Measurements from ENCODE around the gene AUNIP. TPM values are rescaled to one million over a fixed set of nuclear protein-coding genes. Genes with fewer than 3 reads are reported as not detected.

The AUNIP gene
- polyA plus RNA-seq, 1 of the 3 experiments (the other 2 are of a cell fraction), result 1.9 TPM

- POLR2A ChIA-PET, result interaction anchor here (1.1 to 1.9 kb wide), 6 partner anchors 8 to 103 kb away, joined by 3 to 27 read pairs (median 6); partner anchors contain the start of gene PAFAH2
- 90% methylated on average over 1 of the region's 1 CpG for WGBS (ENCODE audit: low lambda C conversion rate)
- DNase-seq, result no peak
- no peak overlapping the region; the same call in 1 of the 2 replicates for H3K9ac ChIP-seq
- CTCF ChIA-PET, result interaction anchor here (0.9 to 13.3 kb wide), 25 partner anchors 9 to 520 kb away, joined by 3 to 344 read pairs (median 10); partner anchors contain the start of genes EXTL1, PAFAH2, PAQR7 and STMN1
- H3K4me3 ChIP-seq (ENCODE audit: low read depth in 2 of 2, low read length in 1 of 2), result no peak overlapping the region
- H3K4me1 ChIP-seq (ENCODE audit: control insufficient read depth in 1 of 2, insufficient read depth in 2 of 2, low read depth in 1 of 2, low read length in 1 of 2), result peaks cover 15 to 33% of the 10 kb centered on the region in 2 experiments
- peaks cover 60% of the 10 kb centered on the region for H3F3A ChIP-seq (replicated peaks; ENCODE audit: insufficient read depth)
- no peaks in the 10 kb centered on the region for H3K27me3 ChIP-seq (ENCODE audit: insufficient read depth)
- no peak for TF ChIP-seq EZH2phosphoT487 (IDR thresholded peaks at IDR 0.05; ENCODE audit: borderline replicate concordance, low read depth)
- 0 out of 2 replicates have a peak, but pooled peaks have one; percentile 29 for TF ChIP-seq TAF1 (IDR thresholded peaks at IDR 0.05; ENCODE audit: borderline replicate concordance, low read depth, low read length)
- TF ChIP-seq TEAD4 (IDR thresholded peaks at IDR 0.05; ENCODE audit: borderline replicate concordance, insufficient read depth), result no peak
- no peak for TF ChIP-seq CHD2 (IDR thresholded peaks at IDR 0.05; ENCODE audit: low read length, partially characterized antibody)
- peaks cover 60% of the 10 kb centered on the region for H3K79me2 ChIP-seq (ENCODE audit: insufficient read depth)
- peaks cover 4% of the 10 kb centered on the region; the same call in 1 of the 2 replicates for H4K20me1 ChIP-seq (ENCODE audit: insufficient read depth)
- H2AFZ ChIP-seq (ENCODE audit: low read depth), result no peak overlapping the region
- no peaks in the 10 kb centered on the region for H3K9me2 ChIP-seq
- H3K4me2 ChIP-seq, result 0 out of 2 replicates have a peak overlapping the region, but pooled peaks have one; percentile 14
- no peaks in the 10 kb centered on the region for H3K9me3 ChIP-seq
- peaks cover 36 to 38% of the 10 kb centered on the region in 2 experiments for H3K36me3 ChIP-seq (replicated peaks in 1 of 2; ENCODE audit: control insufficient read depth in 1 of 2, insufficient read depth in 2 of 2, low read length in 1 of 2)
- peak overlapping the region; percentile 64 to 69 for H3K27ac ChIP-seq (ENCODE audit: low read depth in 2 of 2, low read length in 1 of 2)
These were observed 37.0 kb upstream of the AUNIP start for GRCh38 chr1:25896266-25896665.

- H3K9ac ChIP-seq, result no peak overlapping the region
- H4K20me1 ChIP-seq (ENCODE audit: insufficient read depth), result peaks cover 4% of the 10 kb centered on the region; the same call in 1 of the 2 replicates
- H3K9me2 ChIP-seq, result no peaks in the 10 kb centered on the region
- H3F3A ChIP-seq (replicated peaks; ENCODE audit: insufficient read depth), result peaks cover 62% of the 10 kb centered on the region
- ChIA-PET POLR2A (interaction anchor here (0.6 to 1.9 kb wide), 12 partner anchors 9 to 379 kb away, joined by 3 to 27 read pairs (median 4); partner anchors contain the start of genes EXTL1 and PAFAH2), CTCF (interaction anchor here (0.6 to 13.3 kb wide), 51 partner anchors 8 to 521 kb away, joined by 3 to 344 read pairs (median 5); partner anchors contain the start of genes EXTL1, MTFR1L, PAFAH2 and PAQR7)
- WGBS (ENCODE audit: low lambda C conversion rate), result 11% methylated on average over 11 of the region's 12 CpGs
- peaks cover 30 to 37% of the 10 kb centered on the region in 2 experiments for H3K36me3 ChIP-seq (replicated peaks in 1 of 2; ENCODE audit: control insufficient read depth in 1 of 2, insufficient read depth in 2 of 2, low read length in 1 of 2)
- peaks cover 60% of the 10 kb centered on the region; the same call in 1 of the 2 replicates for H3K79me2 ChIP-seq (ENCODE audit: insufficient read depth)
- peak; percentile 89 for TF ChIP-seq GATA2 (CRISPR knock-in tag; IDR thresholded peaks at IDR 0.05)
- TF ChIP-seq MAX (IDR thresholded peaks at IDR 0.05; ENCODE audit: low read depth), result 0 out of 2 replicates have a peak, but pooled peaks have one; percentile 46
- TF ChIP-seq RAD21 (IDR thresholded peaks at IDR 0.05; ENCODE audit: low read length), result peak; percentile 99
- 0 out of 2 replicates have a peak, but pooled peaks have one; percentile 18 for TF ChIP-seq IRF3 (IDR thresholded peaks at IDR 0.05; ENCODE audit: low read depth, low read length)
- peak; percentile 100 for TF ChIP-seq RCOR1 (IDR thresholded peaks at IDR 0.05; ENCODE audit: low read length)
- TF ChIP-seq NFIC (IDR thresholded peaks at IDR 0.05; ENCODE audit: borderline replicate concordance), result no peak
- TF ChIP-seq CTCF (IDR thresholded peaks at IDR 0.05), result peak; percentile 98
- peak in 1 of 2 experiments; percentile 81; a peak in 2 of 4 replicates for TF ChIP-seq EP300 (IDR thresholded peaks at IDR 0.05; ENCODE audit: borderline replicate concordance in 1 of 2, low read depth in 1 of 2, low read length in 1 of 2)
- no peak; the same call in 1 of the 2 replicates for TF ChIP-seq POLR2AphosphoS5 (IDR thresholded peaks at IDR 0.05; ENCODE audit: low read depth, low read length)
- TF ChIP-seq EZH2phosphoT487 (IDR thresholded peaks at IDR 0.05; ENCODE audit: borderline replicate concordance, low read depth), result no peak
- TF ChIP-seq TCF12 (IDR thresholded peaks at IDR 0.05), result peak; percentile 23; the same call in 1 of the 2 replicates
- TF ChIP-seq GABPA (IDR thresholded peaks at IDR 0.05; ENCODE audit: low read depth), result no peak
- TF ChIP-seq MXI1 (IDR thresholded peaks at IDR 0.05; ENCODE audit: low read depth, low read length), result peak; percentile 98
- peak; percentile 30; the same call in 1 of the 2 replicates for TF ChIP-seq PBX3 (IDR thresholded peaks at IDR 0.05)
- peak; percentile 55; the same call in 1 of the 2 replicates for TF ChIP-seq RFX5 (IDR thresholded peaks at IDR 0.05; ENCODE audit: low read length)
- TF ChIP-seq SIN3A (IDR thresholded peaks at IDR 0.05; ENCODE audit: borderline replicate concordance, low read depth, low read length), result peak; percentile 74; the same call in 1 of the 2 replicates
- TF ChIP-seq CHD2 (IDR thresholded peaks at IDR 0.05; ENCODE audit: low read length, partially characterized antibody), result peak; percentile 91
- TF ChIP-seq SMC3 (IDR thresholded peaks at IDR 0.05; ENCODE audit: low read depth, low read length), result peak; percentile 97
- peaks cover 15 to 33% of the 10 kb centered on the region in 2 experiments; a peak in 3 of 4 replicates for H3K4me1 ChIP-seq (ENCODE audit: control insufficient read depth in 1 of 2, insufficient read depth in 2 of 2, low read depth in 1 of 2, low read length in 1 of 2)
- no peaks in the 10 kb centered on the region for H3K27me3 ChIP-seq (ENCODE audit: insufficient read depth)
- H2AFZ ChIP-seq (ENCODE audit: low read depth), result no peak overlapping the region
- H3K4me2 ChIP-seq, result 0 out of 2 replicates have a peak overlapping the region, but pooled peaks have one; percentile 14
- H3K4me3 ChIP-seq (ENCODE audit: low read depth in 2 of 2, low read length in 1 of 2), result no peak overlapping the region; a peak in 1 of 4 replicates
- peak; percentile 95 for DNase-seq
- peak overlapping the region; percentile 64 to 69 for H3K27ac ChIP-seq (ENCODE audit: low read depth in 2 of 2, low read length in 1 of 2)
- H3K9me3 ChIP-seq, result no peaks in the 10 kb centered on the region
These were observed 36.2 kb upstream of the AUNIP start for GRCh38 chr1:25895365-25895990.
